NCI-H2081 treated with DMSO at 0.1 percent for 48 hours (cell line): Measurements from ENCODE around the gene NUPR2.
A peak's percentile ranks its signal among the peaks of the same experiment; 100 is the strongest.
"Not testable (repeated sequence)": the region's sequence is repeated elsewhere in the genome, so short reads cannot be mapped to it uniquely, and the experiment has no call there.

ENCODE experiments used
- DNase-seq: peaks from one replicate; lab custom pipeline; 2025; lab: John Stamatoyannopoulos, UW

Gene NUPR2, protein sequence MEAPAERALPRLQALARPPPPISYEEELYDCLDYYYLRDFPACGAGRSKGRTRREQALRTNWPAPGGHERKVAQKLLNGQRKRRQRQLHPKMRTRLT

GRCh38 chr7:56115852-56116538 lies at the start of gene NUPR2:
Gene NUPR2 (minus strand): TSS chr7:56116417. CDS start chr7:56116314, 103 bp downstream.
- DNase-seq, result no peak

GRCh38 chr7:56157238-56157790 lies 41.1 kb upstream of the NUPR2 start:
- DNase-seq, result peak; percentile 5

DNA sequence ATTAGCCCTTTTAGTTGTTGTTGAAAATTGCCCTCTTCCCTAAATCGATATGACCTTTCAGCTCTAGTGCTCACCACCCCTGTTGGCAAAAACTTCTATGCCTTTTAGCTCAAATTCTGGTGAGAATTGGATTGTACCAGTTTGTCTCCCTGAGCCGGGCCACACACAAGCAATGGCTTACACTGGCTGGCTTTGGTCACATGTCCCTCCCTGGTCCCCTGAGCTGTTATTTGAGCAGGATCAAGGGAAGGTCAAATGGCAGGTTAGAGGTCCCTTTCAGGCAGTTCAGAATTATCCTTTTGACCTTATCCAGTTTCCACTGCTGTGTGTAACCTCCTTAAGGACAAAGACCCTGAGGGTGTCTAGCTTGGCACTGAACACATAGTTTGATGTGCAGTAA lies 14.8 kb upstream of the NUPR2 start:
- not testable (repeated sequence) for DNase-seq

DNA sequence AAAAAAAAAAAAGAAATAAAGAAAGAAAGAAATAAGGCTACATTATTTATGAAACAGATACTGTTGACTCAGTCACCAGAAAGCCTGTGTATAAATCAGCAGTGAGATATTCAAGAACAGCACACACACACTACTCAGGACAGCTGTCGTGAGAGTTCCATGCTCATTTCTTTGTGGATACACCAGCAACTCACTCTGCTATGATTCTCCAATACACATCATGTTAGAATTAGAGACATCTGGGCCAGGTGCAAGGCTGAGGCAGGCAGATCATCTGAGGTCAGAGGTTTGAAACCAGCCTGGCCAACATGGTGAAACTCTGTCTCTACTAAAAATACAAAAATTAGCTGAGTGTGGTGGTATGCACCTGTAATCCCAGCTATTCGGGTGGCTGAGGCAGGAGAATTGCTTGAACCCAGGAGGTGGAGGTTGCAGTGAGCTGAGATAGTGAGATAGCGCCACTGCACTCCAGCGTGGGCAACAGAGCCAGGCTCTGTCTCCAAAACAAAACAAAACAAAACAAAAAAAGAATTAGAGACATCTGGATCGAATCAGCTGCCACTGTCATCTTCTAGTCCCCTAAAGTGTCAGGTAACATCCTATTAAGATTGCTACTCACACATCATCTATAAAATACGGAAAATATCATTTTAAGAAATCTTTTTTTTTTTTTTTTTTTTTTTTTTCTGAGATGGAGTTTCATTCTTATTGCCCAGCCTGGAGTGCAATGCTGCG lies 11.2 kb upstream of the NUPR2 start:
- DNase-seq, result no peak

GRCh38 chr7:56125831-56126230 lies 9.6 kb upstream of the NUPR2 start:
- DNase-seq, result no peak

- DNase-seq, result no peak
Observed at GRCh38 chr7:56124981-56125380, 8.8 kb upstream of the NUPR2 start.

DNA sequence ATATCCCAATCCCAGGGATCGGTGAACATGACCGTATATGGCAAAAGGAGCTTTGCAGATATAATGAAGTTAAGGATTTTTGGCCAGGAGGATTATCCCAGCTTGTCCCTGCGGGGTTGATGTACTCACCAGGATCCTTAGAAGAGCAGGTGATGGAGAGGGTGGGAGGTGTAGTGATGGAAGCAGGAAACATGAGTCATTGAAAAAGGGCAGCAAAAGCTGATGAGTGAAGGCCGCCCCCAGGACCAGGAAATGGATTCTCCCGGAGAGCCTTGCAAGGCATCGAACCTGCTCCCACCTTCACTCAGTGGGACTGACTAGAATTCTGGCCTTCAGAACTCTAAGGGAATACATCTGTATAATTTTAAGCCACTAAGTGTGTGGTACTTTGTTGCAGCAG lies 5.2 kb upstream of the NUPR2 start:
- no peak for DNase-seq

DNA sequence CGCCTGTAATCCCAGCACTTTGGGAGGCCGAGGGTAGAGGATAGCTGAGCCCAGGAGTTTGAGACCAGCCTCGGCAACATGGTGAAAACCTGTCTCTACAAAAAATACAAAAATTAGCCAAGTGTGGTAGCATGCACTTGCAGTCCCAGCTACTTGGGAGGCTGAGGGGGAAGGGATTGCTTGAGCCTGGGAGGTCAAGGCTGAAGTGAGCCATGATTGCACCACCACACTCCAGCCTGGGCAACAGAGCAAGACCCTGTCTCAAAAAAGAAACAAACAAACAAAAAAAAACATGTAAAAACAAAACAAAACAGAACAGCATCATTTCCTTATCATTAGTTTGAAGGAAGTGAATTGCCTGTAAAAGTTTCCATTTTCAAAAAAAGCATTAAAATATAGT lies 4.0 kb downstream of the NUPR2 start:
- DNase-seq, result not testable (repeated sequence)

DNA sequence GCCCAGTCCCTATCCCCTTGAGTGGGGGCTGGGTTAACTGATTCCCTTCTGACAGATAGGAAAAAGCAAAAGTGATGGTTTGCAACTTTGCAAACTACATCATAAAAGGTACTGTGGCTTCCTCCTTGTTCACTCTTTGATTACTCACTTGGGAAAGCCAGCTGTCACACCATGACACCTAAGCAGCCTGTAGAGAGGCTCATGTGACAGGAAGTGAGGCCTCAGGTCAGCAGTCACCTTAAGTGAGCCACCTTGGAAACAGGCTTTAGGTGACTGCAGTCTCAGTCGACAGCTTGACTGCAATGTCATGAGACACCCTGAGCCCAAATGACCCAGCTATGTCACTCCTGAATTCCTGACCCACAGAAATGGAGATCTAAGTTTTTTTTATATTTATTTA lies 5.6 kb downstream of the NUPR2 start:
- DNase-seq, result no peak

DNA sequence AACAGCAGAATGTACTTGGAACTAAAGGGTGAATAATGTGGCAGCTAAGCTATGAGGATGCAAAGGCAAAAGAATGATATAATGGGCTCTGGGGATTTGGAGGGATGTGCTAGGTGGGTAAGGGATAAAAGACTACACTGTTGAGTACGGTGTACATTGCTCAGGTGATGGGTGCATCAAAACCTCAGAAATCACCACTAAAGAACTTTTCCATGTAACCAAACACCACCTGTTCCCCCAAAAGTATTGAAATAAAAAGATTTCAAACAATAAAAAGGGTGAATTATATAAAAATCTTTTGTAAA lies 8.3 kb downstream of the NUPR2 start:
- DNase-seq, result no peak

DNA sequence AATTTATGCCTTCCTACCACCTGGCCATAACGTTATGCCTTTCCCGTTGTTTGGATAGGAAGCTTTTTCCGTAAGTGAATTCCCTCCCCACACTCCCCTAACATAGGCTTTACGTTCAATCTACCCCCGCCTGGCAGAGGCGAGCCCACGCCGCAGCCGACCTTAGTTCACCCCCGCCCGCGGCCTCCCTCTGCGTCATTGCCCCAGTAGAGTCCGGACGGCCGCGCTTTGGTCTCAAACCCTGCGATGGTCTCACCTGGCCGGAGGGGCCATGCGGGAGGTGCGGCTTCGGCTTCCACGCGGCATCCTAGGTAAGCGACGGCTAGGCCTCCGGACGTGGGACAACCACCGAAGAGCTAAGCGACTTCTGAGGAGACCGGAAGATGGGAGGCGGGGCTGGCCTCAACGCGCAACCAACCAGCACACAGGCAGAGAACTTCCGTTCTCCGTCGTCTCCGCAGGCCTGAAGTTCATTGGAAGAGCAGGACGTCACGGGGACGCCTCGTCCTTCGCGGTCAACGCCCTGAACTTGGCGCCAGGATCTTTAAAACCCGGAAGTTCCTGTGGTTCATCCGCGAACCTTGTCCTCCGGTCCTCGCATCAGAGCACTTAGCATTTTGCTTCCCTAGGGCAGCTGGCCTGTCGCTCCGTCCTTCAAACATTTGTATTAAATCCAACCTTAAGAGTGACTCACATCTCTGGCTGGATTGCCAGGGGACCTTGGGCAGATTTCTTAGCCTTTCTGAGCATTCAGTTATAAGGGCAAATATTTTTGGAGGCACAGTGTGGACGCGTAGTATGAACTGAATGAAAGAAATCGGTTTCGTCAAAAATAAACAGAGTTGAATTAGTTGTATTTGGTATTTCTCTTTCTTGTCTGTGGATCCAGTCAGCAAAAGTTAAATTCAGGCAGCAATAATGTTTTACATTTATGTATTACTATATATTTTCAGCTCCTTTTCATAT lies 9.8 kb downstream of the NUPR2 start, which contains the start of gene CHCHD2:
CHCHD2 (minus strand) TSS at position 369 of the 966 bp plus-strand sequence; CDS start at position 306, 63 bp downstream.
- DNase-seq, result peak; percentile 99

GRCh38 chr7:56105508-56105907 lies 10.7 kb downstream of the NUPR2 start:
- no peak for DNase-seq

DNA sequence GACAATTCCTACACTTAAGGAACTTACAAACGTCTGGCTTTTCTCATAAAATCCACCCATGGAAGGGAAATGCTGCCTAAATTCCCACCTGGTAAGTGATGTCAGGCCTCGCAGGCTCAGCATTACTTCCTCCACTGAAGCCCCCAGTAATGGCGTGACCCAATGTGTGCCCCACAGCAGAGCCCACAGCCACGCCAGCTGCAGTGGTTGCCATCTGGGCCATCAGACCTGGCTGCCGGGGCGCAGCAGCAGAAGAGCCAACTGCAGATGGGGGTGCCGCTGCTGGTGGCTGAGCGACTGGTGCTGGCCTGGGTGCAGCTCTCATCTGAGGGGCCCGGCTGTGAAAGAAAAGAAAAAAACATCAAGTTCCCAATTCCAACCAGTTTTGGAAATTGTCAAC lies 12.1 kb downstream of the NUPR2 start:
- not testable (repeated sequence) for DNase-seq

- no peak for DNase-seq
Observed at GRCh38 chr7:56099653-56100052, 16.6 kb downstream of the NUPR2 start.

DNA sequence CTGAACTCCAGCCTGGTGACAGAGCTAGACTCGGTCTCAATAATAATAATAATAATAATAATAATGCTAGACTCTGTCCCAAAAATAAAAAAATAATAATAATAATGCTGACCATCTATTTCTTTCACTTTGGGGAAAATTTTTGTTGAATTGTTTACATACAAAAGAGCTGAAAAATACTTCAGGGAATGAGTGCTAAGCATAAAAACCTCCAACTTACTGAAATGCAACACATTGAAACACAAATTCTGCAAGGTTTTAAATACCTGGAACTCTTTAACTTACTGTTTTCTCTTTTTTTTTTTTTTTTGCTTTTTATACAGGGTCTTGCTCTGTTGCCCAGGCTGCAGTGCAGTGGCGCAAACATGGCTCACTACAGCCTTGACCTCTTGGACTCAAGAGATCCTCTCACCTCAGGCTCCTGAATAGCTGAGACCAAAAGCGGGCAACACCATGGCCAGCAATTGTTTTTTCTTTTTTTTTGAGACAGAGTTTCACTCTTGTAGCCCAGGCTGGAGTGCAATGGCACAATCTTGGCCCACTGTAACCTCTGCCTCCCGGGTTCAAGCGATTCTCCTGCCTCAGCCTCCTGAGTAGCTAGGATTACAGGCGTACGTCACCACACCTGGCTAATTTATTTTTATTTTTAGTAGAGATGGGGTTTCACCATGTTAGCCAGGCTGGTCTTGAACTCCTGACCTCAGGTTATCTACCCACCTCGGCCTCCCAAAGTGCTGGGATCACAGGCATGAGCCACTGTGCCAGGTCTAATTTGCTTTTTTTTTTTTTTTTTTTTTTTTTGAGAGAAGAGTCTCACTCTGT lies 17.8 kb downstream of the NUPR2 start:
- not testable (repeated sequence) for DNase-seq

DNA sequence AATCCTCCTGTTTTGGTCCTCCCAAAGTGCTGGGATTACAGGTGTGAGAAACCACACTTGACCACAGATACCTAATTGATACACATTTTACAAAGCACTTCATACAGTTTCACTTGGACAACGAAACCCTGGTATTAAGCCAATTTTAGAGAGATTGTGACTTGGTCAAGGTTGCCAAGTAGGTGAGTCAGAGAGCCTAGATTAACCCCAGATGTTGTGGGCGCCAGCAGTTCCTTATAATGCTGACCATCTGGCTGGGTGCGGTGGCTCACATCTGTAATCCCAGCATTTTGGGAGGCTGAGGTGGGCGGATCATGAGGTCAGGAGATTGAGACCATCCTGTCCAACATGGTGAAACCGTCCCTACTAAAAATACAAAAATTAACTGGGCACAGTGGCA lies 18.5 kb downstream of the NUPR2 start:
- no peak for DNase-seq

- peak; percentile 48 for DNase-seq
Observed at GRCh38 chr7:56092789-56093531, 23.3 kb downstream of the NUPR2 start, which contains the start of gene PHKG1. Gene PHKG1 (minus strand): TSS chr7:56092952. CDS start chr7:56088941, 4,011 bp downstream.

DNA sequence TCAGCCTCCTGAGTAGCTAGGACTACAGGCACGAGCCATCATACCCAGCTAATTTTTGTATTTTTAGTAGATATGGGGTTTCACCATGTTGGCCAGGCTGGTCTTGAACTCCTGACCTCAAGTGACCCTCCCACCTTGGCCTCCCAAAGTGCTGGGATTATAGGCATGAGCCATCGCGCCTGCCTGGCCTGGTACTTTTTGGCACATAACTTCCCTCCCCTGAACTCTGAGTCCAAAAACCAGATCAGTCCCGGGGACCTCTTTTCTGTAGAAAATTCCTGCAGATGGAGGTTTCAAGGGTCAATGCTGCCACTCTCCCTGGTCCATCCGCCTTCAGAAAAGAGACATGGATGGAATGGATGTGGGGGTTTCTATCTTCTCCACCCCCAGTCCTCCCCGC lies 23.8 kb downstream of the NUPR2 start:
- DNase-seq, result not testable (repeated sequence)

GRCh38 chr7:56091591-56091990 lies 24.6 kb downstream of the NUPR2 start:
- DNase-seq, result no peak

DNA sequence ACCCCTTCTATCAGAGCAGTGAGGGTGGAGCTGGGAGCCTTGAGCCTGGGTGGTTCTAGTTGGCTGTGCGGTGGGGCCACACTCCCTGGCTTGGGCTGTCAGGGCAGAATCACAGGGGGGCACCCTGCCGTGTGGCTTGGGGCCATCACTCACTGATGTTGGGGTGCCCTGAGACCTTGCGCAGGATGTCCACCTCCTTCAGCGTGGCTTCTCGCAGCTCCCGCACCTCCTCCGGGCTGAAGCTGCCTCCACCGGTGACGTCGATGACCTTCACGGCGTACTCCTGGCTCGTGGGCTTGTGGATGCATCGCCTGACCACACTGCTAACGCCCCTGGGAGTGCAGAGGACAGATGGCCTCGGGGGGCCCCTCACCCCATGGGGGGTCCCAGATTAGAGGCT lies 28.8 kb downstream of the NUPR2 start:
- DNase-seq, result no peak
